GM19099 (cell line): Measurements from ENCODE around the gene OR52M1.

ENCODE experiments used
- POLR2A ChIP-seq: IDR thresholded peaks from 3 replicates; pipeline ENCODE4 v1.6.1; 2011; ENCODE audit warnings: low read depth; ENCODE audit not compliant: insufficient read length; ENCODE audit errors: extremely low read depth

Gene OR52M1, protein sequence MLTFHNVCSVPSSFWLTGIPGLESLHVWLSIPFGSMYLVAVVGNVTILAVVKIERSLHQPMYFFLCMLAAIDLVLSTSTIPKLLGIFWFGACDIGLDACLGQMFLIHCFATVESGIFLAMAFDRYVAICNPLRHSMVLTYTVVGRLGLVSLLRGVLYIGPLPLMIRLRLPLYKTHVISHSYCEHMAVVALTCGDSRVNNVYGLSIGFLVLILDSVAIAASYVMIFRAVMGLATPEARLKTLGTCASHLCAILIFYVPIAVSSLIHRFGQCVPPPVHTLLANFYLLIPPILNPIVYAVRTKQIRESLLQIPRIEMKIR

DNA sequence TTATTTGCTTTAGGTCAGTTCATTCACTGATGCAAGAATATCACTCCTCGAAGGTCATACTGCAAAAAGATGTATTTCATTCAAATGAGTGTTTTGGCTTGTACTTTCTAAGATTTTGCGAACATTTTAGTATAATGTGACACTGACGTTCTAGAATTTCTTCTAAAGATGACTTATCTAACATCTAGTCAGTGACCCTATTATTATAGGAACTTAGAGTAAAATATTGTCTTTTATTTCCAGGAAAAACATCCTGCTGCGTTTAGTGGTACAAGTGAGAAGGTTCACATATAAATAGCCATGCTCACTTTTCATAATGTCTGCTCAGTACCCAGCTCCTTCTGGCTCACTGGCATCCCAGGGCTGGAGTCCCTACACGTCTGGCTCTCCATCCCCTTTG, at the start of gene OR52M1:
OR52M1 (plus strand) TSS at position 301 of the 400 bp plus-strand sequence; CDS start at position 301, 0 bp downstream.
- TF ChIP-seq POLR2A = no peak

DNA sequence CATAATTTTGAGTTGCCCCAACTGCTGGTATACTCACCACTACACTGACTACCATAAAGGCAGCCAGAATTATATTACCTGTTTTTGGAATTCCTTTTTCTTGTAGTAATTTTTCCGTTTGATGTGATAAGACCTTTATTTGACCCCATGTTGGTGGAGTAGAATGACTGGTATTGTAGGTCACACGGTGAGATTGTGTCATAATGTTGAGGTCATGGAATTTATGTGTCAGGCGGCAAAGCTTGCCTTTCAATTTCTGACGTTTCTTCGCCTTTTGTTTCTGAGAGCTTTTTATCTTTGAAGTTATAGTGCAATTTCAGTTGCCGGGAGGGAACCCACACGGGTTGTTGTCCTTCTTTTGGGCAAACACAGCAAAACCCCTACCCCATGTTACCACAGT, 49.5 kb upstream of the OR52M1 start:
- TF ChIP-seq POLR2A = no peak

DNA sequence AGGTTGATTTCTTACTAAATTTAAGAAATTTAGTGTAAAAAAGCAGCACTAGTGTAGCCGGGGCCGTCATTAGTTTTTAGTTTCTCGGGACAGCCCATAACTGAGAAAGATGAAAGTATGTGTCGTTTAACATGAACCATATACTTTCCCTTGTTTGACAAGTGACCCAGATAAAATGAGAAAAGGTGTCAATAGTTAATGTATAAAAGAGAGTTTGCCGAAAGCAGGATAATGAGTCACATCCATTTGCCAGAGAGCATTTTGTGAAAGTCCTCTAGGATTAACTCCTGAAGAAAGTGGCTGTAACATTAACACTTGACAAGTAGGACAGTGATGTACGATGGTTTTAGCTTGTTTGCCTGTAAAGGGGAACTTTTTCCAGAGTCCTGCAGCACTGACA, 49.0 kb upstream of the OR52M1 start:
- no peak for TF ChIP-seq POLR2A

DNA sequence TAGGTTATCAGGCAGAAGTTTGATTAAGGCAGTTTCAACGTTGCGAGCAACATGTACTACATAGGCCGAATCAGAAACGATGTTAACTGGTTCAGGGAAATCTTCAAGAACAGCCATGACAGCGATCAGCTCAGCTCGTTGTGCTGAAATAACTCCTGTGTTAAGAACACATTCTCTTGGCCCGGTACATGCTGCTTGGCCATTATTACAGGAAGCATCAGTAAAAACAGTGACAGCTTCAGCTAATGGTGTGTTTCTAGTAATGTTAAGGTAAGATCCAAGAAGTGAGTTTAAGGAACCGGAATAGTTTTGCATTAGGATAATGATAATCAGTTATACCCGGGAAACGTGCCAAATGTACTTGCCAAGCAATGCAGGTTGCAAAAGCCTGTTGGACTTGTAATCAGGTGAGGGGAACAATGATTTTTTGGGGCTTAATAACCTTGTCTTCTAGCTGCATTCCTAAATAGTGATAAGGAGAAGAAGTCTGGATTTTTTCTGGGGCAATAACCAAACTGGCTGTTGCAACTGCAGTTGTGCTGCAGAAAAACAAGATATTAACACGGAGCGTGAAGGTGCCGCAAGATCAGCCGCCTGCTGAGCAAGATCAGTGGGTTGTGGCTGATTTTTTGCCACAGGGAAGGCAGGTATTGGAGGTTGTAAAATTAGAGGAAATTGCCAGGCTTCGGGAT, 48.3 kb upstream of the OR52M1 start:
- TF ChIP-seq POLR2A = no peak

DNA sequence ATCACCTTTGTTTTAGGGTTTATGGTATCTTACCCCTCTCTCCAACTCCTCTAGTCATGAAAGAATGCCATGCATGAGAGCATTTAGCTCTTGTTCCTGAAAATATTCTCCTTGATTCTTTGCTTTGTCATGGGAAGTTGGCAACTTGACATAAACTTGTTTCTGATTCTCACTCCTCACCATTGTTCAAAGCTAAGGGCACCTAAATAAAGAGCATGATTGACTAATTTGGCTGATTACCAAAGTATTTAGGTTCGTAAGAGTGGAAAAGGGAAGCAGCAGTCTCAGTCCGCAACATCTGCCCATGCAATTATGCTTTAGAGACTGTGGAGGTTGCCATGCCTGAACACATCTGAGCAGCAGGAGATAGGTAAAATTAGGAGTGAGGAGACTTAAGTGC, 36.1 kb upstream of the OR52M1 start:
- TF ChIP-seq POLR2A = no peak

DNA sequence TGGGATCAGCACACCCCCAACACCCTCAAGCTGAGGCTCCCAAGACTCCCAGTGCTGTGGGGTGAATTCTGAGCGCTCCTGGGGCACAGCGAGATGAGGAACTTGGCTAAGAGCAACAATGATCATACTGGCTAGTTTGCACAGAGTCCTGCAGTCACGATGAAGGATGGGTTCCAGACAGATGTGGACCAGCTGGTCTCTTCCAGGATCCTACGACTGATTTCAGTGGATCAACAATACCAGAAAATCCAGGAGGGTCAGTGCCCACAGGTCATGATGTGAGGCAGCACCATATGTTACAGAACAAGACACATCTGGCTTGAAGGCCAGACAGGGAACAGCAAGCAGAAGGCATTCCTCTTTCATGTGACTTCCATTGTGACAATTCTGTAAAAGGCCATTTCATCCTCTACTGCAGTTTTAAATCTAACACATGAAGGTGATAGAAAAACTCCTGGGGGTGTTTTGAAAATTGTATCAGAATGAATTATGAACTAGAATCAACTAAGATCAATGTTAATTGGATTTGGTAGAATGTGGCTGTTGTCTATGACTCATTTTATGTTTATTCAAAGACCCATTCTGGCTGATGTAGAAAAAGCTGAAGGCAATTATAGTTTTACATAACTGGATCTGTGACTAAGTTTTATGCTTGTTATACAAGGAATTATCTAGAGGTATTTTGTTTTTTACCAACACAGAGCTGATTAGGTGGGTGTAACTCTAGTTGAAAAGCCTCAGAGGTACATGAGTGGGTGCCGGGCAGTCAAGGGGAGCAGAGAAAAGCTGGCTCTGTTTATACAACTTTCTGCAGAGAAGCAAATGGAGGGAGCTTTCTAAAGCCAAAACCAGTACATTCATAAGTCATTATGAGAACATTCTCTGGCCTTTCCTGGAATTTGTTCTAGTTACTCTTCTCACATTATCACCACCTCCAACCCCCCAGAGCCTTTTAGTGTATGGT, 33.4 kb upstream of the OR52M1 start:
- TF ChIP-seq POLR2A = no peak

DNA sequence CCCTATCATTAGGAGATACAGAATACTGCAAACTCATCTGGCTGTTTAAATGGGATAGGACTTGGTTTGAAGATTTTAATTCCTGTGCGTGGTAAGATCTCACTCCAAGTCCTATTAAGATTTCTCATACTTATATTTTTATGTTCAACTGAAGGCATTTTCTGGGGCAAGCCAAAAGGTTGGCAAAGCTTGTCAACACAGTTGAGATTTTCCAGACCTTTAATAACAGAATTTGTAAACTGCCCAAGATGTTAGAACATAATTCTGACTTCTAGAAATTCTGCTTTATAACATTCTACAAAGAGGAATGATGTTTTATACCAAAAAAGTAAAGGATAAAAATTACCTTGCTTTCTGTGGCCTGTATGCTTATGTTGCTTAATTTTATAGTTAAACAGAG, 30.8 kb upstream of the OR52M1 start:
- no peak for TF ChIP-seq POLR2A

DNA sequence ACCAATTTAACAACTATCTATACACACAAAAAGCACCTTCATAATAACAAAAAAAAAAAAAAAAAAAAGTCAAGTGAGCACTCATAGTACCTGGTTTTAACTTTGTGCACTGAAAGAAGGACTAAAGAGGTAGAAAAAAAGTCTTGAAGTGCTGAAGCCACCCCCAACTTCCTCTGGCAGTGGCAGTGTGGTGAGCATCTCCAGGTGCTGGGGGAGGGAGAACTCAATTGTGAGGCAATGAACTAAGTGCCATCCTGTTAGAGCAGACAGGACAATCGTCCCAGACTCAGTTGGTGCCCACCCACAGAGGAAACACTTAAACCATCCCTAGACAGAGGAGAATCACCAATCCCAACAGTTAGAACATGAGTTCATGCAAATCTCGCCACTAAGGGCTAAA, 22.7 kb upstream of the OR52M1 start:
- no peak for TF ChIP-seq POLR2A

DNA sequence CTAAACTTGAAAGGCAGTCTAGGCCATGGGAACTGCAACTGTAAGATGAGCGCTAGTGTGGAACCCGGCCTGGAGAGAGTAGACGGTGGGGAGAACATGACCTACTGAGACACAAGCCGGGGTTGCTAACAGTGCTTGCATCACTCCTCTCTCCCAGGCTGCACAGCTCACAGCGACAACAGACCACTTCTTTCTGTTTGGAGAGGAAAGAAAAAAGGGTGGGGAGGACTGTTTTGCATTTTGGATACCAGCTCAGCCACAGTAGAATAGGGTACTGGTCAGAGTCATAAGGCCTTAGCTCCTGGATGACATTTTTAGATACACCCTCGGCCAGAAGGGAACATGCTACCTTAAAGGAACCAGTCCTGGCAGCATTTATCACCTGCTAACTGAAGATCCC, 22.2 kb upstream of the OR52M1 start:
- TF ChIP-seq POLR2A = no peak

DNA sequence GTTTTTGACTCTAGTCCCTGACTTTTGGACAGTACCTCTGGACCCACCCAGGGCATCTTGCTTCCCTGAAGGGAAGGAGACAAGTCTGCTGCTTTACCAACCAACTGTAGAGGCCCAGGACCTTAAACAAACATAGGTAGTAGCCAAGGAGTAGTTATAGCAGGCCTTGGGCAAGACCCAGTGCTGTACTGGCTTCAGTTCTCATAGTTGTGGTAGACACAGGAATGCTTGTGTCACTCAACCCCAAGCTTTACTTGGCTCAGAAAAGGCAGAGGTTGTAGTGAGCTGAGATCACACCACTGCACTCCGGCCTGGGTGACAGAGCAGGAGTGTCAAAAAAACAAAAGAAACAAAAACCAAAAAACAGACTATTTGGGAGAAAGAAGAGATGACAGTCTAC, 21.3 kb upstream of the OR52M1 start:
- no peak for TF ChIP-seq POLR2A

DNA sequence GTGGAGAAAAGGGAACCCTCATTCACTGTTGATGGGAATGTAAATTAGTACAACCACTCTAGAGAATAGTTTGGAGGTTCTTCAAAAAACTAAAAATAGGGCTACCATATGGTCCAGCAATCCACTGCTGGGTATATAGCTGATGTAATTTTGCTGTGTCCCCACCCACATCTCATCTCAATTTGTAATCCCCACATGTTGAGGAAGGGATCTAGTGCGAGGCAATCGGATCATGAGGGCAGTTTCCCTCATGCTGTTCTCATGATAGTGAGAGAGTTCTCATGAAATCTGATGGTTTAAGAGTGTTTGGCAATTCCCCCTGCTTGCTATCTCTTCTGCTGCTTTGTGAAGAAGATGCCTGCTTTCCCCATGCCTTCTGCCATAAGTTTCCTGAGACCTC, 17.1 kb upstream of the OR52M1 start:
- TF ChIP-seq POLR2A = no peak

DNA sequence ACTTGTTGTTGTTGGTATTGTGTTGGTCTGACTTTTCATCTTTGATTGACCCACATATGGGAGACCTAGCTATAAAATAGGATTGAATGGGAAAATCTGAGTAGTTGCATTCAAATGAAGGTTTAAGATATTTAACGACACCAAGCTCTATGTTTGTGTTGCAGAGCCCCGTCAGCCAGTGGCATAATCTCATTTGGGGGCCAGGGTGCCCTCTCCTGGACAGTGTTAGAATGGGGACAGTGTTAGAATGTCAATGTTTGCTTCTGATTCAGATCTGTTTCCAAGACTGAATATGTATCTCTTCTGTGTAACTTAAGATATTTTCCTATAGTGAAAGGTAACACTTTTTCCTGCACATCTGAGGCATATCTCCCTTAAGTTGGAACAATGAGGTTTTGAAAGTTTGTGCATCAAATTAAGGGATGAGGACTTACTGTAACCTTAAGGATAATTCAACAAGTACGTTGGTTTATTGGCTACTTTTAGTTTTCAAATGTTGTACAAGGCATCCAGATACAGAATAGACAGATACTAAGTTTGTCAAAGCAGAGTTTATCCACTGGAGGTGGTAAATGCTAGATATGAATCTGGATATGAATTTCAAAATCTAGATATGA, 5.3 kb upstream of the OR52M1 start:
- no peak for TF ChIP-seq POLR2A

DNA sequence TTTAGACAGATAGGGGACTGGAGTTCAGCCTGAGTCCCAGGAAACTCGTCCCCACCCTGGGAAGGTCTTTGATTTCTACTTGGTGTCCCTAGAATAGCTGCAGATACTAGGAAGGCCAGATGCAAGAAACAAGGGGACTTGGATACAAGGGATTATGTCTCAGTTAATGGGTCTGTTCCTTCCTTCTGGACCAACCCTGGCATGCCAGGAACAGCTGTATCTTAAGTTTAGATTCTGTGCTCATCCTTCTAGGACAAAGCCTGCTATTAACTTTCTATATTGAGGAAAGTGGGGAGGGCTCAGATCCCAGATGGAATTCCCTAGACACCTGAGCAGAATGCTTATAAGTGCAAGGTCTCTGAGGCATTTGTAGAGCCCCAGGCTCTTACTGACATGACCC, 3.9 kb upstream of the OR52M1 start:
- no peak for TF ChIP-seq POLR2A

DNA sequence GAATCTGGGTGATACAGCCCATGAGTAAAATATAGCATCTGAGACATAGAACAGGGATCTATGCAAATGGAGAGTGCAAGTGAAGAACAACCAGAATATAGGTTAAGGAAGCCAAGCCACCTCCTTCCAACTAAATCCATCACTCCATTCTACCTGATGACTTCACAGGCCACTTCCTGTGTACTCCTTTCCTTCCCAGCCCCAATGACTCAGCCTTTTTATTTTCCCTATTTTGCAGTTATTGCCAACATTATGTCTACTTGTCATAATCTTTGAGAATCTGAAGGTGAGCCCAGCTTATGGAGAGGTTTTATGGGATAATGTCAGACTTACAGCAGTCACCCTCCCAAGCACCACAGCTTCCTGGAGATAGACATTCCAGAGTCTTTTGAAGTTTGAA, 1.4 kb upstream of the OR52M1 start:
- TF ChIP-seq POLR2A = no peak

DNA sequence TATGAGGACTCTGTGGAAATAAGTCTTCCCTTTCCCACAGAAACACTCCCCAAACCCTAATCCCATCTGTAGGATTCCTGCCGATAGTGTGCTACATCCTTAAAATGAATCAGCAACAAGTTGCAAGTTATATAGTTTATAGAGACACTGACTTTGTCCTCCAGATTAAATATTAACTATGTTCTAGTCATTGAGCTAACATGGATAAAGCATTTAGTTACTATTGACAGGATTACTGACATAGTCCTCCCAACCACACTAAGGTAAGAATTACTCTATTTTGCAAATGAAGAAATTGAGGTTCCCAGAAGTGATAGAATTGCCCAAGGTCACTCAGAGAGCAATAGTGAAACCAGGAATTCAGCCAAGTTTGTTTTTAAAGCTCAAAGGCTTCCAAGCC, 1.9 kb downstream of the OR52M1 start:
- no peak for TF ChIP-seq POLR2A

DNA sequence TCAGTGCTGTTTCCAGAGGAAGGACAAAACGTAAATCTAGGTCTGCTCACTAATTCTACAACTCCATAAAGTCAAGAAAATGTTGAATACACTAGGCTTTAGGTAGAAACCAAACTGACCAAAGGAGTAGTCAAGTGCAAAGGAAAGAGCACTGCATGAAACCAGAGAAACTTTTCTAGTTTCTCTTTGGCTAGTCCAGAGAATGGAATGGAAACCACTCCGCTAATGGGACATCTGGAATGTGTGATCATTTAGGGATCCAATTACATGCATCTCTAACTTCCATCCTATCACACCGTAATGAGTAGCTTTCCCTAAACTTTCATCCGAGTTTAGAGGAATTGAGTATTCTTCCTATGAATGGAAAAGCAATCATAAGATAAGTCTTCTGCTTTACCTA, 2.4 kb downstream of the OR52M1 start:
- TF ChIP-seq POLR2A = no peak
